HEK293T (cell line): ENCODE data around the gene PGAP1.

Experiments used
- BHLHE40 ChIP-seq: fragments of 450-650 bp; IDR thresholded peaks from 2 replicates; pipeline ENCODE4 v1.6.1; 2016; ENCODE audit warnings: mild to moderate bottlenecking, moderate library complexity, borderline replicate concordance
- FOXK2 ChIP-seq: fragments of 450-650 bp; IDR thresholded peaks from 2 replicates; pipeline ENCODE4 v1.6.1; 2016; ENCODE audit warnings: mild to moderate bottlenecking
- FOXM1 ChIP-seq: fragments of 450-650 bp; IDR thresholded peaks from 2 replicates; pipeline ENCODE4 v1.6.1; 2017; ENCODE audit warnings: mild to moderate bottlenecking, borderline replicate concordance
- PKNOX1 ChIP-seq: fragments of 450-650 bp; IDR thresholded peaks from 2 replicates; pipeline ENCODE4 v1.6.1; 2016
- SUZ12 ChIP-seq: fragments of 450-650 bp; IDR thresholded peaks from 2 replicates; pipeline ENCODE4 v1.6.1; 2016; ENCODE audit warnings: mild to moderate bottlenecking
- TARDBP ChIP-seq: fragments of 450-650 bp; IDR thresholded peaks from 2 replicates; pipeline ENCODE4 v1.6.1; 2016

- TF ChIP-seq FOXK2 (no peak), PKNOX1 (no peak), SUZ12 (no peak), TARDBP (no peak), BHLHE40 (no peak), FOXM1 (no peak)
Measured at GRCh38 chr2:196965651-196966050, 39.1 kb upstream of the PGAP1 start.
